Prostate gland (tissue), 2 donors: ENCODE measurements around the gene PFKP.

Experiments used
- CTCF ChIP-seq, 4 experiments: fragments of 200-600 bp in 2 of 4; fragments of 450-650 bp in 2 of 4; sonication (generic) in 2 of 4; IDR thresholded peaks; 1 replicate in 3 of 4; 2 replicates in 1 of 4; pipeline ENCODE4 v1.5.1; 2016 to 2019; ENCODE audit warnings: antibody characterized with exemption in 4 of 4, mild to moderate bottlenecking in 2 of 4, moderate library complexity in 2 of 4
- POLR2AphosphoS5 ChIP-seq: sonication (generic); formaldehyde crosslinking; IDR thresholded peaks from one replicate; pipeline ENCODE4 v1.6.1; 2017; ENCODE audit warnings: antibody characterized with exemption

- TF ChIP-seq CTCF (IDR thresholded peaks at IDR 0.05) (peak; percentile 17 to 82 (median 73)), POLR2AphosphoS5 (peak; percentile 59)
Observed at GRCh38 chr10:3043512-3044368, 23.6 kb upstream of the PFKP start.
